ENCODE data around the gene KANK4.

Gene KANK4

GRCh38 chr1:62198069-62198780 lies 121.0 kb downstream of the KANK4 start:
- DNase-seq, result no peak

GRCh38 chr1:62196086-62196690 lies 123.0 kb downstream of the KANK4 start:
- DNase-seq, result no peak

GRCh38 chr1:62194651-62195544 lies 124.3 kb downstream of the KANK4 start, which contains the start of gene L1TD1:
Gene L1TD1 (plus strand): TSS chr1:62194849. CDS start chr1:62206629, 11,780 bp downstream.
- DNase-seq, result peak; percentile 2

GRCh38 chr1:62188111-62188510 lies 131.1 kb downstream of the KANK4 start:
- DNase-seq, result no peak

GRCh38 chr1:62187548-62187947 lies 131.7 kb downstream of the KANK4 start:
- DNase-seq, result no peak

All from fibroblast of skin of back (primary cell).